GM12878 (cell line): Measurements from ENCODE around the gene USP47. TPM values are rescaled to one million over a fixed set of nuclear protein-coding genes. Genes with fewer than 3 reads are reported as not detected.

Experiments
- ATF7 ChIP-seq: fragments of 450-650 bp; IDR thresholded peaks from 2 replicates; pipeline ENCODE4 v1.6.1; 2016; ENCODE audit warnings: low read depth, mild to moderate bottlenecking
- CEBPB ChIP-seq, 2 experiments: fragments of 150-350 bp in 1 of 2; IDR thresholded peaks; 2 replicates each; pipeline ENCODE4 v1.6.1; 2012 to 2014; ENCODE audit warnings: low read depth in 2 of 2, low read length in 2 of 2, borderline replicate concordance in 1 of 2, inconsistent platforms in 1 of 2
- HCFC1 ChIP-seq: fragments of 150-350 bp; IDR thresholded peaks from 2 replicates; pipeline ENCODE4 v1.6.1; 2014; ENCODE audit warnings: low read length
- MTA3 ChIP-seq: IDR thresholded peaks from 2 replicates; pipeline ENCODE4 v1.6.1; 2012; ENCODE audit warnings: low read length, inconsistent platforms, borderline replicate concordance
- NFYB ChIP-seq: IDR thresholded peaks from 2 replicates; pipeline ENCODE4 v1.6.1; 2011; ENCODE audit warnings: low read depth, mild to moderate bottlenecking, low read length, improper control_type of control experiment, moderate library complexity; ENCODE audit not compliant: insufficient read depth
- NR2C2 ChIP-seq: IDR thresholded peaks from 2 replicates; pipeline ENCODE4 v1.6.1; 2011; ENCODE audit warnings: borderline replicate concordance, low read depth; ENCODE audit not compliant: control insufficient read depth, insufficient read length
- SIN3A ChIP-seq: IDR thresholded peaks from 2 replicates; pipeline ENCODE4 v1.6.1; 2012; ENCODE audit warnings: low read depth, low read length, improper control_type of control experiment
- SMAD1 ChIP-seq: fragments of 450-650 bp; IDR thresholded peaks from 2 replicates; pipeline ENCODE4 v1.6.1; 2018; ENCODE audit warnings: mild to moderate bottlenecking, low read depth; ENCODE audit not compliant: partially characterized antibody
- TCF12 ChIP-seq: IDR thresholded peaks from 2 replicates; pipeline ENCODE4 v1.6.1; 2011; ENCODE audit warnings: low read depth, mild to moderate bottlenecking, low read length
- ZNF207 ChIP-seq: fragments of 450-650 bp; IDR thresholded peaks from 2 replicates; pipeline ENCODE4 v1.6.1; 2014; ENCODE audit warnings: antibody characterized with exemption, mild to moderate bottlenecking, borderline replicate concordance
- polyA plus RNA-seq, 11 experiments: library from polyadenylated mRNA; depleted of rRNA in 4 of 11; unstranded in 6 of 11; stranded (reverse) in 5 of 11; fragments of >200 nt; fragmentation: Nextera tagmentation in 4 of 11; fragmentation: Illumina TruSeq in 1 of 11; extraction: Ambion mirVana in 4 of 11; extraction: Trizol in 1 of 11; gene quantifications; 1 replicate in 1 of 11; 2 replicates in 10 of 11; pipeline versions ENCODE4 v1.2.1 to v1.2.3, GENCODE V29; 2011 to 2016; ENCODE audit warnings: inconsistent platforms in 2 of 11, missing spikeins in 2 of 11, low read depth in 1 of 11
- total RNA-seq, 4 experiments: library from RNA; depleted of rRNA in 3 of 4; stranded (reverse); fragments of >200 nt in 3 of 4; fragmentation: Illumina TruSeq in 1 of 4; extraction: Trizol in 1 of 4; gene quantifications; 2 replicates each; pipeline versions ENCODE4 v1.2.1 to v1.2.3, GENCODE V29; 2013 to 2021
- TF ChIP-seq, protein P1 (sequence below): fragments of 450-650 bp; IDR thresholded peaks from 2 replicates; pipeline ENCODE4 v1.6.1; 2017; ENCODE audit warnings: low read depth, mild to moderate bottlenecking, moderate library complexity
- TF ChIP-seq, protein P2 (sequence below): fragments of 450-650 bp; IDR thresholded peaks from 2 replicates; pipeline ENCODE4 v1.6.1; 2016; ENCODE audit warnings: mild to moderate bottlenecking
- TF ChIP-seq, protein P3 (sequence below): fragments of 450-650 bp; IDR thresholded peaks from 2 replicates; pipeline ENCODE4 v1.6.1; 2016; ENCODE audit warnings: mild to moderate bottlenecking, moderate library complexity, borderline replicate concordance

The USP47 gene
- total and polyA plus RNA-seq, 10 of the 15 experiments (the other 5 are each of a cell fraction or from before 2014, with no cell fraction given), result 13.9 to 54.0 (median 31.6) TPM

DNA sequence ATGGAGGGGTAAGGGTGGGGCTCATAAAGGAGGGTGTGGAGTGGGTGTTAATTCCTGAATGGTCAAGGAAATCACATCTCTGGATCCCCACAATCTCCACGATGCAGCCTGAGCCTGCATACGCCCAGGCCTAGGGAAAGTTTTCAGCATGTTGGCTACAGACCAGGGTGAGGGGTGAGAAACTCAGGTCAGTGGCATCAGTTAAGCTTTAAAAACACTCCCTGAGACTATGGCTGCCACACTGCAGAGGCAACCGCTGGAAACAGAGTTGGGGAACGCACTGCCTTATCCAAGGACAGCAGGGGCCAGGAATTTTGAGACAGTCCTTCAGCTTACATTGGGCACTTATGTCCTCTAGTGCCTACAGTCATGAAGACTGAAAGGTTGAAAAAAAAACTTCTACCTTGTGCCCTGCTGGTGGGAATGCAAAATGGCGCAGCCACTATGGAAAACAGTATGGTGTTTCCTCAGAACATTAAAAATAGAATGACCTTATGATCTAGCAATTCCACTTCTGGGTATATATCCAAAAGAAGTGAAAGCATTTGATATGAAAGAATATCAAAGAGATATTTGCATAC, 147.0 kb downstream of the USP47 start (continued):
- TF ChIP-seq, protein P1, sequence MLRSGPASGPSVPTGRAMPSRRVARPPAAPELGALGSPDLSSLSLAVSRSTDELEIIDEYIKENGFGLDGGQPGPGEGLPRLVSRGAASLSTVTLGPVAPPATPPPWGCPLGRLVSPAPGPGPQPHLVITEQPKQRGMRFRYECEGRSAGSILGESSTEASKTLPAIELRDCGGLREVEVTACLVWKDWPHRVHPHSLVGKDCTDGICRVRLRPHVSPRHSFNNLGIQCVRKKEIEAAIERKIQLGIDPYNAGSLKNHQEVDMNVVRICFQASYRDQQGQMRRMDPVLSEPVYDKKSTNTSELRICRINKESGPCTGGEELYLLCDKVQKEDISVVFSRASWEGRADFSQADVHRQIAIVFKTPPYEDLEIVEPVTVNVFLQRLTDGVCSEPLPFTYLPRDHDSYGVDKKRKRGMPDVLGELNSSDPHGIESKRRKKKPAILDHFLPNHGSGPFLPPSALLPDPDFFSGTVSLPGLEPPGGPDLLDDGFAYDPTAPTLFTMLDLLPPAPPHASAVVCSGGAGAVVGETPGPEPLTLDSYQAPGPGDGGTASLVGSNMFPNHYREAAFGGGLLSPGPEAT, result no peak
- no peak for TF ChIP-seq TCF12
- TF ChIP-seq SMAD1, result no peak
- TF ChIP-seq SIN3A, result no peak
- no peak for TF ChIP-seq HCFC1
- TF ChIP-seq ZNF207, result no peak
- TF ChIP-seq, protein P2, sequence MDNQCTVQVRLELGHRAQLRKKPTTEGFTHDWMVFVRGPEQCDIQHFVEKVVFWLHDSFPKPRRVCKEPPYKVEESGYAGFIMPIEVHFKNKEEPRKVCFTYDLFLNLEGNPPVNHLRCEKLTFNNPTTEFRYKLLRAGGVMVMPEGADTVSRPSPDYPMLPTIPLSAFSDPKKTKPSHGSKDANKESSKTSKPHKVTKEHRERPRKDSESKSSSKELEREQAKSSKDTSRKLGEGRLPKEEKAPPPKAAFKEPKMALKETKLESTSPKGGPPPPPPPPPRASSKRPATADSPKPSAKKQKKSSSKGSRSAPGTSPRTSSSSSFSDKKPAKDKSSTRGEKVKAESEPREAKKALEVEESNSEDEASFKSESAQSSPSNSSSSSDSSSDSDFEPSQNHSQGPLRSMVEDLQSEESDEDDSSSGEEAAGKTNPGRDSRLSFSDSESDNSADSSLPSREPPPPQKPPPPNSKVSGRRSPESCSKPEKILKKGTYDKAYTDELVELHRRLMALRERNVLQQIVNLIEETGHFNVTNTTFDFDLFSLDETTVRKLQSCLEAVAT, result no peak
- TF ChIP-seq CEBPB (IDR thresholded peaks at IDR 0.05; ENCODE audit: borderline replicate concordance in 1 of 2, low read depth in 2 of 2, low read length in 2 of 2), result no peak
- TF ChIP-seq, protein P3, sequence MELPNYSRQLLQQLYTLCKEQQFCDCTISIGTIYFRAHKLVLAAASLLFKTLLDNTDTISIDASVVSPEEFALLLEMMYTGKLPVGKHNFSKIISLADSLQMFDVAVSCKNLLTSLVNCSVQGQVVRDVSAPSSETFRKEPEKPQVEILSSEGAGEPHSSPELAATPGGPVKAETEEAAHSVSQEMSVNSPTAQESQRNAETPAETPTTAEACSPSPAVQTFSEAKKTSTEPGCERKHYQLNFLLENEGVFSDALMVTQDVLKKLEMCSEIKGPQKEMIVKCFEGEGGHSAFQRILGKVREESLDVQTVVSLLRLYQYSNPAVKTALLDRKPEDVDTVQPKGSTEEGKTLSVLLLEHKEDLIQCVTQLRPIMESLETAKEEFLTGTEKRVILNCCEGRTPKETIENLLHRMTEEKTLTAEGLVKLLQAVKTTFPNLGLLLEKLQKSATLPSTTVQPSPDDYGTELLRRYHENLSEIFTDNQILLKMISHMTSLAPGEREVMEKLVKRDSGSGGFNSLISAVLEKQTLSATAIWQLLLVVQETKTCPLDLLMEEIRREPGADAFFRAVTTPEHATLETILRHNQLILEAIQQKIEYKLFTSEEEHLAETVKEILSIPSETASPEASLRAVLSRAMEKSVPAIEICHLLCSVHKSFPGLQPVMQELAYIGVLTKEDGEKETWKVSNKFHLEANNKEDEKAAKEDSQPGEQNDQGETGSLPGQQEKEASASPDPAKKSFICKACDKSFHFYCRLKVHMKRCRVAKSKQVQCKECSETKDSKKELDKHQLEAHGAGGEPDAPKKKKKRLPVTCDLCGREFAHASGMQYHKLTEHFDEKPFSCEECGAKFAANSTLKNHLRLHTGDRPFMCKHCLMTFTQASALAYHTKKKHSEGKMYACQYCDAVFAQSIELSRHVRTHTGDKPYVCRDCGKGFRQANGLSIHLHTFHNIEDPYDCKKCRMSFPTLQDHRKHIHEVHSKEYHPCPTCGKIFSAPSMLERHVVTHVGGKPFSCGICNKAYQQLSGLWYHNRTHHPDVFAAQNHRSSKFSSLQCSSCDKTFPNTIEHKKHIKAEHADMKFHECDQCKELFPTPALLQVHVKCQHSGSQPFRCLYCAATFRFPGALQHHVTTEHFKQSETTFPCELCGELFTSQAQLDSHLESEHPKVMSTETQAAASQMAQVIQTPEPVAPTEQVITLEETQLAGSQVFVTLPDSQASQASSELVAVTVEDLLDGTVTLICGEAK, result no peak
- no peak for TF ChIP-seq NR2C2
- no peak for TF ChIP-seq NFYB
- TF ChIP-seq ATF7, result no peak
- no peak for TF ChIP-seq MTA3
